H9 (cell line): ENCODE measurements around the gene PRCD. TPM values are rescaled to one million over a fixed set of nuclear protein-coding genes. Genes with fewer than 3 reads are reported as not detected.
"Not testable (repeated sequence)": the region's sequence is repeated elsewhere in the genome, so short reads cannot be mapped to it uniquely, and the experiment has no call there.

ENCODE experiments used
- DNase-seq: peaks from one replicate; pipeline ENCODE4 v3.0.0-alpha.2; 2017
- H2AFZ ChIP-seq: one replicate; pipeline ENCODE4 v1.6.1; 2013; ENCODE audit warnings: mild to moderate bottlenecking, low read length, control low read depth, moderate library complexity
- H2AK5ac ChIP-seq: 2 replicates; pipeline ENCODE4 v1.6.1; 2013; ENCODE audit warnings: low read length, control low read depth, mixed read lengths; ENCODE audit not compliant: insufficient read length
- H2BK120ac ChIP-seq: one replicate; pipeline ENCODE4 v1.6.1; 2013; ENCODE audit warnings: low read depth, mild to moderate bottlenecking, low read length, control low read depth, inconsistent platforms; ENCODE audit not compliant: poor library complexity, severe bottlenecking
- H2BK12ac ChIP-seq: 2 replicates; pipeline ENCODE4 v1.6.1; 2013; ENCODE audit warnings: low read length, control low read depth, mixed read lengths, low read depth; ENCODE audit not compliant: insufficient read length
- H2BK15ac ChIP-seq: 2 replicates; pipeline ENCODE4 v1.6.1; 2013; ENCODE audit warnings: low read depth, low read length, control low read depth
- H2BK20ac ChIP-seq: one replicate; pipeline ENCODE4 v1.6.1; 2013; ENCODE audit warnings: low read depth, mild to moderate bottlenecking, low read length, control low read depth, inconsistent platforms; ENCODE audit not compliant: poor library complexity, severe bottlenecking
- H2BK5ac ChIP-seq: 2 replicates; pipeline ENCODE4 v1.6.1; 2013; ENCODE audit warnings: low read length, control low read depth, mixed read lengths; ENCODE audit not compliant: insufficient read length
- H3K14ac ChIP-seq: 2 replicates; pipeline ENCODE4 v1.6.1; 2013; ENCODE audit warnings: low read length, control low read depth; ENCODE audit not compliant: insufficient read depth
- H3K18ac ChIP-seq: 2 replicates; pipeline ENCODE4 v1.6.1; 2013; ENCODE audit warnings: low read depth, mild to moderate bottlenecking, mixed read lengths, low read length, control low read depth; ENCODE audit not compliant: insufficient read length
- H3K23ac ChIP-seq: 2 replicates; pipeline ENCODE4 v1.6.1; 2013; ENCODE audit warnings: low read length, control low read depth, mixed read lengths, low read depth; ENCODE audit not compliant: insufficient read length
- H3K23me2 ChIP-seq: 2 replicates; pipeline ENCODE4 v1.6.1; 2013; ENCODE audit warnings: low read depth, mild to moderate bottlenecking, mixed read lengths, low read length, control low read depth; ENCODE audit not compliant: insufficient read length, poor library complexity, severe bottlenecking
- H3K27ac ChIP-seq: 2 replicates; pipeline ENCODE4 v1.5.1; 2013; ENCODE audit warnings: low read length, control low read depth, mixed read lengths, low read depth; ENCODE audit not compliant: insufficient read length
- H3K27me3 ChIP-seq: 2 replicates; pipeline ENCODE4 v1.6.1; 2013; ENCODE audit warnings: low read length, control low read depth, inconsistent platforms; ENCODE audit not compliant: insufficient read depth
- H3K4ac ChIP-seq: 2 replicates; pipeline ENCODE4 v1.6.1; 2013; ENCODE audit warnings: low read depth, mild to moderate bottlenecking, control low read depth, inconsistent platforms, low read length, moderate library complexity
- H3K4me1 ChIP-seq: 2 replicates; pipeline ENCODE4 v1.6.1; 2013; ENCODE audit warnings: low read length, control low read depth, inconsistent platforms; ENCODE audit not compliant: insufficient read depth
- H3K4me2 ChIP-seq: 2 replicates; pipeline ENCODE4 v1.6.1; 2013; ENCODE audit warnings: low read length, control low read depth, mixed read lengths; ENCODE audit not compliant: insufficient read length, insufficient read depth
- H3K56ac ChIP-seq: 2 replicates; pipeline ENCODE4 v1.6.1; 2013; ENCODE audit warnings: low read depth, mild to moderate bottlenecking, mixed read lengths, low read length, control low read depth; ENCODE audit not compliant: insufficient read length
- H3K79me1 ChIP-seq: 2 replicates; pipeline ENCODE4 v1.6.1; 2013; ENCODE audit warnings: low read depth, mild to moderate bottlenecking, moderate library complexity, low read length, control low read depth, inconsistent platforms; ENCODE audit not compliant: insufficient read depth, poor library complexity, severe bottlenecking
- H3K79me2 ChIP-seq: 2 replicates; pipeline ENCODE4 v1.6.1; 2013; ENCODE audit warnings: low read length, control low read depth, inconsistent platforms; ENCODE audit not compliant: insufficient read depth
- H3K9ac ChIP-seq: 2 replicates; pipeline ENCODE4 v1.6.1; 2013; ENCODE audit warnings: low read length, control low read depth, mixed read lengths; ENCODE audit not compliant: insufficient read length; ENCODE audit errors: extremely low read depth
- H3K9me3 ChIP-seq: one replicate; pipeline ENCODE4 v1.6.1; 2013; ENCODE audit warnings: low read depth, low read length, inconsistent platforms; ENCODE audit not compliant: control insufficient read depth
- H3T11ph ChIP-seq: one replicate; pipeline ENCODE4 v1.6.1; 2013; ENCODE audit warnings: mild to moderate bottlenecking, low read length, control low read depth, inconsistent platforms
- H4K20me1 ChIP-seq: one replicate; pipeline ENCODE4 v1.6.1; 2013; ENCODE audit not compliant: control insufficient read depth, insufficient read length, insufficient read depth
- H4K5ac ChIP-seq: 2 replicates; pipeline ENCODE4 v1.6.1; 2013; ENCODE audit warnings: low read depth, mild to moderate bottlenecking, mixed read lengths, low read length, control low read depth; ENCODE audit not compliant: insufficient read length
- H4K8ac ChIP-seq: replicated peaks from 2 replicates; pipeline ENCODE4 v1.6.1; 2013; ENCODE audit warnings: low read length, control low read depth, mixed read lengths, low read depth; ENCODE audit not compliant: insufficient read length
- H4K91ac ChIP-seq: 2 replicates; pipeline ENCODE4 v1.6.1; 2013; ENCODE audit warnings: low read depth, mild to moderate bottlenecking, moderate library complexity, mixed read lengths, low read length, control low read depth; ENCODE audit not compliant: insufficient read length
- H3K27ac Mint-ChIP-seq, 3 experiments: 2 replicates in 2 of 3; 3 replicates in 1 of 3; pipeline ENCODE4 v1.8.0; 2020 to 2021; ENCODE audit warnings: mixed read lengths in 3 of 3, mild to moderate bottlenecking in 1 of 3, moderate library complexity in 1 of 3
- H3K27me3 Mint-ChIP-seq: 2 replicates; pipeline ENCODE4 v1.8.0; 2021; ENCODE audit warnings: low read depth, mild to moderate bottlenecking, moderate library complexity, mixed read lengths
- H3K36me3 Mint-ChIP-seq, 3 experiments: 2 replicates in 2 of 3; 3 replicates in 1 of 3; pipeline ENCODE4 v1.8.0; 2020 to 2021; ENCODE audit warnings: low read depth in 3 of 3, mixed read lengths in 3 of 3; ENCODE audit not compliant: insufficient read depth in 1 of 3
- H3K4me1 Mint-ChIP-seq, 2 experiments: 2 replicates each; pipeline ENCODE4 v1.8.0; 2020; ENCODE audit warnings: mixed read lengths in 2 of 2
- H3K4me3 Mint-ChIP-seq, 2 experiments: 2 replicates in 1 of 2; 3 replicates in 1 of 2; pipeline ENCODE4 v1.8.0; 2020 to 2021; ENCODE audit warnings: mild to moderate bottlenecking in 2 of 2, mixed read lengths in 2 of 2, moderate library complexity in 1 of 2
- H3K9me3 Mint-ChIP-seq, 2 experiments: 2 replicates in 1 of 2; 3 replicates in 1 of 2; pipeline ENCODE4 v1.8.0; 2020; ENCODE audit warnings: mild to moderate bottlenecking in 2 of 2, mixed read lengths in 2 of 2, moderate library complexity in 1 of 2
- CTCF ChIP-seq: fragments of 200-600 bp; sonication (generic); conservative IDR thresholded peaks from 3 replicates; pipeline ENCODE4 v1.8.0; 2021; ENCODE audit warnings: antibody characterized with exemption, mild to moderate bottlenecking
- WGBS: extraction: QIAGEN DNeasy Blood & Tissue Kit; methylation state at CpG from one replicate; pipeline ENCODE4 v1.1.7; 2013; ENCODE audit warnings: missing lambda C conversion rate, low lambda C conversion rate, mixed read lengths; ENCODE audit not compliant: insufficient read length; ENCODE audit errors: extremely low coverage; 5-methylcytosine and 5-hydroxymethylcytosine counted together
- total RNA-seq: library from RNA; stranded (reverse); gene quantifications from 2 replicates; pipeline ENCODE4 v1.2.1, GENCODE V29; 2021

The PRCD gene
- total RNA-seq, 1 experiment from 2014 or later: 0.46 TPM

GRCh38 chr17:76521262-76521661 is 18.6 kb upstream of the PRCD start:
- no peaks in the 10 kb centered on the region; a peak in 1 of 5 replicates for H3K9me3 Mint-ChIP-seq
- H3K56ac ChIP-seq: no peak overlapping the region
- no peak overlapping the region for H3K4me3 Mint-ChIP-seq
- H3K9ac ChIP-seq: no peak overlapping the region
- no peak for DNase-seq
- no peak overlapping the region for H3K4ac ChIP-seq
- no peak overlapping the region for H3K4me2 ChIP-seq
- H3K79me2 ChIP-seq: no peaks in the 10 kb centered on the region; the same call in 1 of the 2 replicates
- peaks cover 3% of the 10 kb centered on the region for H4K20me1 ChIP-seq
- H3K4me1 Mint-ChIP-seq: peaks cover 9 to 28% of the 10 kb centered on the region in 2 experiments
- no peak overlapping the region for H2BK120ac ChIP-seq
- no peaks in the 10 kb centered on the region for H3K27me3 ChIP-seq
- no peak overlapping the region for H3K18ac ChIP-seq
- no peaks in the 10 kb centered on the region for H3K36me3 Mint-ChIP-seq
- no peak overlapping the region for H2BK5ac ChIP-seq
- H2AK5ac ChIP-seq: no peak overlapping the region
- no peak overlapping the region for H3K27ac Mint-ChIP-seq
- TF ChIP-seq CTCF: no peak
- H2BK20ac ChIP-seq: no peak overlapping the region
- no peaks in the 10 kb centered on the region for H3K4me1 ChIP-seq
- no peak overlapping the region for H4K5ac ChIP-seq
- WGBS: no CpG with 5 or more reads among the region's 7 CpGs
- H3K27me3 Mint-ChIP-seq: peaks cover 36% of the 10 kb centered on the region
- H2AFZ ChIP-seq: no peak overlapping the region
- H3K23me2 ChIP-seq: no peaks in the 10 kb centered on the region
- H3K79me1 ChIP-seq: no peaks in the 10 kb centered on the region
- no peak overlapping the region for H3K27ac ChIP-seq
- no peaks in the 10 kb centered on the region for H3K9me3 ChIP-seq
- no peak overlapping the region for H3K14ac ChIP-seq
- H2BK12ac ChIP-seq: no peak overlapping the region
- H3K23ac ChIP-seq: no peak overlapping the region
- no peak overlapping the region for H3T11ph ChIP-seq
- no peak overlapping the region for H4K8ac ChIP-seq
- H2BK15ac ChIP-seq: no peak overlapping the region
- no peak overlapping the region for H4K91ac ChIP-seq

GRCh38 chr17:76521683-76522082 is 18.2 kb upstream of the PRCD start:
- not testable (repeated sequence) for H2BK120ac ChIP-seq, H4K8ac ChIP-seq, H2BK20ac ChIP-seq, H4K5ac ChIP-seq, H2BK5ac ChIP-seq, H3K27ac Mint-ChIP-seq, H3K4me2 ChIP-seq, H3K9ac ChIP-seq, H3K36me3 Mint-ChIP-seq, H2BK15ac ChIP-seq, H3K4me3 Mint-ChIP-seq, H3K18ac ChIP-seq, H2AK5ac ChIP-seq, H2AFZ ChIP-seq, H3K23ac ChIP-seq, H2BK12ac ChIP-seq, H3K79me1 ChIP-seq, H3K79me2 ChIP-seq, H3T11ph ChIP-seq, H3K14ac ChIP-seq, H3K4me1 ChIP-seq, H3K4ac ChIP-seq, H3K9me3 ChIP-seq, H3K27me3 ChIP-seq, H4K91ac ChIP-seq, H3K9me3 Mint-ChIP-seq, H3K27ac ChIP-seq, DNase-seq, H4K20me1 ChIP-seq, H3K56ac ChIP-seq, H3K23me2 ChIP-seq
- Mint-ChIP-seq H3K4me1 (peaks cover 9 to 28% of the 10 kb centered on the region in 2 experiments), H3K27me3 (peaks cover 36% of the 10 kb centered on the region)
- WGBS: no CpG with 5 or more reads among the region's 10 CpGs
